ENCODE measurements around the gene C16orf90. TPM values are rescaled to one million over a fixed set of nuclear protein-coding genes. Genes with fewer than 3 reads are reported as not detected.

Gene C16orf90
- total RNA-seq, 1 donor = not detected

GRCh38 chr16:3480901-3481695, 14.2 kb downstream of the C16orf90 start:
- H3K36me3 ChIP-seq (ENCODE audit: insufficient read depth, low read length) = peaks cover 50% of the 10 kb centered on the region
- peak; percentile 91 for DNase-seq (ENCODE audit: insufficient read length, low spot score, missing footprints)

GRCh38 chr16:3479654-3480216, 15.6 kb downstream of the C16orf90 start:
- H3K27me3 ChIP-seq (ENCODE audit: insufficient read depth, low read length) = no peaks in the 10 kb centered on the region
- TF ChIP-seq, protein P1, sequence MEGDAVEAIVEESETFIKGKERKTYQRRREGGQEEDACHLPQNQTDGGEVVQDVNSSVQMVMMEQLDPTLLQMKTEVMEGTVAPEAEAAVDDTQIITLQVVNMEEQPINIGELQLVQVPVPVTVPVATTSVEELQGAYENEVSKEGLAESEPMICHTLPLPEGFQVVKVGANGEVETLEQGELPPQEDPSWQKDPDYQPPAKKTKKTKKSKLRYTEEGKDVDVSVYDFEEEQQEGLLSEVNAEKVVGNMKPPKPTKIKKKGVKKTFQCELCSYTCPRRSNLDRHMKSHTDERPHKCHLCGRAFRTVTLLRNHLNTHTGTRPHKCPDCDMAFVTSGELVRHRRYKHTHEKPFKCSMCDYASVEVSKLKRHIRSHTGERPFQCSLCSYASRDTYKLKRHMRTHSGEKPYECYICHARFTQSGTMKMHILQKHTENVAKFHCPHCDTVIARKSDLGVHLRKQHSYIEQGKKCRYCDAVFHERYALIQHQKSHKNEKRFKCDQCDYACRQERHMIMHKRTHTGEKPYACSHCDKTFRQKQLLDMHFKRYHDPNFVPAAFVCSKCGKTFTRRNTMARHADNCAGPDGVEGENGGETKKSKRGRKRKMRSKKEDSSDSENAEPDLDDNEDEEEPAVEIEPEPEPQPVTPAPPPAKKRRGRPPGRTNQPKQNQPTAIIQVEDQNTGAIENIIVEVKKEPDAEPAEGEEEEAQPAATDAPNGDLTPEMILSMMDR (IDR thresholded peaks at IDR 0.05; ENCODE audit: extremely low read depth, low read depth, low read length) = no peak
- H3K36me3 ChIP-seq (ENCODE audit: insufficient read depth, low read length) = peaks cover 40% of the 10 kb centered on the region
- H3K4me1 ChIP-seq (ENCODE audit: insufficient read depth, low read length) = no peaks in the 10 kb centered on the region
- no peak overlapping the region for H2AFZ ChIP-seq (ENCODE audit: low read length)
- H3K79me2 ChIP-seq (ENCODE audit: insufficient read depth, low read length) = peaks cover 62% of the 10 kb centered on the region
- DNase-seq (ENCODE audit: insufficient read length, low spot score, missing footprints) = peak; percentile 70
- H3K27ac ChIP-seq (ENCODE audit: low read depth, low read length) = no peak overlapping the region
- peaks cover 40% of the 10 kb centered on the region for H4K20me1 ChIP-seq (ENCODE audit: insufficient read depth, low read length)
- H3K9me3 ChIP-seq (ENCODE audit: low read depth, low read length) = no peaks in the 10 kb centered on the region
- no peak overlapping the region for H3K4me3 ChIP-seq (ENCODE audit: insufficient read depth, low read length)
- no peak overlapping the region for H3K4me2 ChIP-seq (ENCODE audit: insufficient read depth, low read length)

More at GRCh38 chr16:3480901-3481695, 14.2 kb downstream of the C16orf90 start:
- TF ChIP-seq, protein P1 (IDR thresholded peaks at IDR 0.05; ENCODE audit: extremely low read depth, low read depth, low read length) = no peak
- no peaks in the 10 kb centered on the region for H3K27me3 ChIP-seq (ENCODE audit: insufficient read depth, low read length)
- H3K27ac ChIP-seq (ENCODE audit: low read depth, low read length) = no peak overlapping the region
- H3K9me3 ChIP-seq (ENCODE audit: low read depth, low read length) = no peaks in the 10 kb centered on the region
- peaks cover 34% of the 10 kb centered on the region for H4K20me1 ChIP-seq (ENCODE audit: insufficient read depth, low read length)
- H3K4me2 ChIP-seq (ENCODE audit: insufficient read depth, low read length) = no peak overlapping the region
- H3K4me3 ChIP-seq (ENCODE audit: insufficient read depth, low read length) = no peak overlapping the region
- peaks cover 50% of the 10 kb centered on the region for H3K79me2 ChIP-seq (ENCODE audit: insufficient read depth, low read length)
- no peaks in the 10 kb centered on the region for H3K4me1 ChIP-seq (ENCODE audit: insufficient read depth, low read length)
- H2AFZ ChIP-seq (ENCODE audit: low read length) = no peak overlapping the region

GRCh38 chr16:3478242-3478925, 16.9 kb downstream of the C16orf90 start:
- no peak overlapping the region for H2AFZ ChIP-seq (ENCODE audit: low read length)
- no peak overlapping the region for H3K27ac ChIP-seq (ENCODE audit: low read depth, low read length)
- no peaks in the 10 kb centered on the region for H3K27me3 ChIP-seq (ENCODE audit: insufficient read depth, low read length)
- H3K4me3 ChIP-seq (ENCODE audit: insufficient read depth, low read length) = no peak overlapping the region
- H4K20me1 ChIP-seq (ENCODE audit: insufficient read depth, low read length) = peaks cover 47% of the 10 kb centered on the region
- no peak overlapping the region for H3K4me2 ChIP-seq (ENCODE audit: insufficient read depth, low read length)
- peaks cover 33% of the 10 kb centered on the region for H3K36me3 ChIP-seq (ENCODE audit: insufficient read depth, low read length)
- TF ChIP-seq, protein P1 (IDR thresholded peaks at IDR 0.05; ENCODE audit: extremely low read depth, low read depth, low read length) = no peak
- peak; percentile 69 for DNase-seq (ENCODE audit: insufficient read length, low spot score, missing footprints)
- no peaks in the 10 kb centered on the region for H3K9me3 ChIP-seq (ENCODE audit: low read depth, low read length)
- H3K79me2 ChIP-seq (ENCODE audit: insufficient read depth, low read length) = peaks cover 74% of the 10 kb centered on the region
- H3K4me1 ChIP-seq (ENCODE audit: insufficient read depth, low read length) = no peaks in the 10 kb centered on the region

DNA sequence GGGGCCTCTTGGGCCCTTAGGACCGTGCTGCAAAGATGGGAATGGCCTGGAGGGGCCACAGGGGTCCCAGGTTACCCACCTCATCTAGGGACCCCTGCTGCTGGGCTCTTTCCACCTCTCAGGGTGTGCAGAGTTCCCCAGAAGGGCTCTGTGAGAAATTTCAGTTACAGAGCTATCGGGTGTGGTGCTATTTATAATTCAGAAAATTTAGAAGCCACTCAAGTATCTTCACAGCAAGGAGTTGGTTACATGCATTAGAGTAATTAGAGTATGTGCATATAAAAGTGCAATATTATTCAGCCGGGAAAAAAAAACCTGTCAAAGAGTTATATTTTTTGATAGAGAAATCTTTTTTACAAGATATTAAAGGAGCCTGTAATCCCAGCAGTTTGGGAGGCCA, 18.9 kb downstream of the C16orf90 start:
- H3K79me2 ChIP-seq (ENCODE audit: insufficient read depth, low read length) = peaks cover 80% of the 10 kb centered on the region
- TF ChIP-seq, protein P1 (IDR thresholded peaks at IDR 0.05; ENCODE audit: extremely low read depth, low read depth, low read length) = no peak

More for the DNA sequence above, 18.9 kb downstream of the C16orf90 start:
- Histone ChIP-seq H3K4me2 (ENCODE audit: insufficient read depth, low read length) (no peak overlapping the region), H2AFZ (ENCODE audit: low read length) (no peak overlapping the region), H3K27ac (ENCODE audit: low read depth, low read length) (no peak overlapping the region), H3K9me3 (ENCODE audit: low read depth, low read length) (no peaks in the 10 kb centered on the region), H3K27me3 (ENCODE audit: insufficient read depth, low read length) (no peaks in the 10 kb centered on the region), H3K4me1 (ENCODE audit: insufficient read depth, low read length) (no peaks in the 10 kb centered on the region), H4K20me1 (ENCODE audit: insufficient read depth, low read length) (peaks cover 53% of the 10 kb centered on the region), H3K36me3 (ENCODE audit: insufficient read depth, low read length) (peaks cover 18% of the 10 kb centered on the region), H3K4me3 (ENCODE audit: insufficient read depth, low read length) (no peak overlapping the region)
- DNase-seq (ENCODE audit: insufficient read length, low spot score, missing footprints) = peak; percentile 34

All from osteoblast (primary cell).